GM23338 (cell line): ENCODE results near the gene GNAO1. TPM values are rescaled to one million over a fixed set of nuclear protein-coding genes. Genes with fewer than 3 reads are reported as not detected.

Source experiments
- ATAC-seq: fragments of 200-7000 bp; cut with Tn5 transposase; 3 replicates; pipeline ENCODE4 v1.9.1; 2020
- DNase-seq: peaks from one replicate; pipeline ENCODE4 v3.0.0-alpha.2; 2015; ENCODE audit warnings: low spot score
- H2AFZ ChIP-seq: fragments of 200-600 bp; sonication (generic); 2 replicates; pipeline ENCODE4 v1.8.0; 2016; ENCODE audit warnings: antibody characterized with exemption, mild to moderate bottlenecking, moderate library complexity
- H3F3A ChIP-seq: fragments of 200-600 bp; sonication (generic); replicated peaks from 2 replicates; pipeline ENCODE4 v1.8.0; 2017; ENCODE audit warnings: antibody characterized with exemption, mixed run types, low read depth
- H3K27ac ChIP-seq: fragments of 200-600 bp; sonication (generic); 2 replicates; pipeline ENCODE4 v1.6.1; 2016; ENCODE audit warnings: low read depth
- H3K27me3 ChIP-seq: fragments of 200-600 bp; sonication (generic); 2 replicates; pipeline ENCODE4 v1.8.0; 2016; ENCODE audit warnings: mild to moderate bottlenecking, mixed run types, moderate library complexity; ENCODE audit not compliant: insufficient read depth
- H3K36me3 ChIP-seq: fragments of 200-600 bp; sonication (generic); 2 replicates; pipeline ENCODE4 v1.8.0; 2016; ENCODE audit warnings: mild to moderate bottlenecking; ENCODE audit not compliant: insufficient read depth
- H3K4me1 ChIP-seq: fragments of 200-600 bp; sonication (generic); 2 replicates; pipeline ENCODE4 v1.8.0; 2016; ENCODE audit warnings: mild to moderate bottlenecking, moderate library complexity; ENCODE audit not compliant: insufficient read depth
- H3K4me2 ChIP-seq: fragments of 200-600 bp; sonication (generic); 2 replicates; pipeline ENCODE4 v1.7.1; 2017; ENCODE audit warnings: mixed run types
- H3K4me3 ChIP-seq: fragments of 200-600 bp; sonication (generic); 2 replicates; pipeline ENCODE4 v1.6.1; 2016; ENCODE audit warnings: mixed run types
- H3K79me2 ChIP-seq: fragments of 200-600 bp; sonication (generic); replicated peaks from 2 replicates; pipeline ENCODE4 v1.8.0; 2017; ENCODE audit warnings: mild to moderate bottlenecking; ENCODE audit not compliant: insufficient read depth
- H3K9me2 ChIP-seq: fragments of 200-600 bp; sonication (generic); 2 replicates; pipeline ENCODE4 v1.8.0; 2017; ENCODE audit not compliant: insufficient read depth
- H4K20me1 ChIP-seq: fragments of 200-600 bp; sonication (generic); replicated peaks from 2 replicates; pipeline ENCODE4 v1.8.0; 2017; ENCODE audit warnings: mild to moderate bottlenecking; ENCODE audit not compliant: insufficient read depth
- H3K27ac Mint-ChIP-seq: 2 replicates; pipeline ENCODE4 v1.8.0; 2020; ENCODE audit warnings: inconsistent platforms, mild to moderate bottlenecking, moderate library complexity, mixed read lengths
- H3K27me3 Mint-ChIP-seq: 3 replicates; pipeline ENCODE4 v1.8.0; 2022; ENCODE audit warnings: low read depth, mild to moderate bottlenecking, moderate library complexity, mixed read lengths, inconsistent platforms; ENCODE audit not compliant: insufficient read depth, poor library complexity
- H3K36me3 Mint-ChIP-seq: 3 replicates; pipeline ENCODE4 v1.8.0; 2021; ENCODE audit warnings: low read depth, mild to moderate bottlenecking, inconsistent platforms, moderate library complexity, mixed read lengths
- H3K4me1 Mint-ChIP-seq: 3 replicates; pipeline ENCODE4 v1.8.0; 2020; ENCODE audit warnings: mild to moderate bottlenecking, inconsistent platforms, mixed read lengths
- H3K4me3 Mint-ChIP-seq: 3 replicates; pipeline ENCODE4 v1.8.0; 2021; ENCODE audit warnings: moderate library complexity, mild to moderate bottlenecking, inconsistent platforms, mixed read lengths
- H3K9me3 Mint-ChIP-seq: 3 replicates; pipeline ENCODE4 v1.8.0; 2020; ENCODE audit warnings: moderate library complexity, mild to moderate bottlenecking, inconsistent platforms, mixed read lengths
- CREB1 ChIP-seq: fragments of 250-450 bp; sonication (Bioruptor Pico); IDR thresholded peaks from 2 replicates; pipeline ENCODE4 v1.5.0; 2020; ENCODE audit warnings: low read depth, mild to moderate bottlenecking, moderate library complexity
- EZH2 ChIP-seq: fragments of 200-600 bp; sonication (generic); IDR thresholded peaks from one replicate; pipeline ENCODE4 v1.8.0; 2017; ENCODE audit warnings: antibody characterized with exemption, mild to moderate bottlenecking, low read depth; ENCODE audit not compliant: unreplicated experiment
- EZH2phosphoT487 ChIP-seq: fragments of 200-600 bp; sonication (generic); IDR thresholded peaks from one replicate; pipeline ENCODE4 v1.8.1; 2018; ENCODE audit warnings: antibody characterized with exemption; ENCODE audit not compliant: unreplicated experiment
- JUNB ChIP-seq: IDR thresholded peaks from one replicate; pipeline ENCODE4 v1.6.1; 2016; ENCODE audit warnings: antibody characterized with exemption; ENCODE audit not compliant: unreplicated experiment
- NANOG ChIP-seq: IDR thresholded peaks from 2 replicates; pipeline ENCODE4 v1.6.1; 2016; ENCODE audit warnings: antibody characterized with exemption, borderline replicate concordance
- POLR2AphosphoS5 ChIP-seq: IDR thresholded peaks from 2 replicates; pipeline ENCODE4 v1.6.1; 2016; ENCODE audit warnings: antibody characterized with exemption, low read depth
- STAT1 ChIP-seq: IDR thresholded peaks from one replicate; pipeline ENCODE4 v1.6.1; 2016; ENCODE audit warnings: antibody characterized with exemption; ENCODE audit not compliant: unreplicated experiment
- ZNF114 ChIP-seq: fragments of 250-450 bp; sonication (Bioruptor Pico); IDR thresholded peaks from 2 replicates; pipeline ENCODE4 v1.5.0; 2020; ENCODE audit warnings: mild to moderate bottlenecking, moderate library complexity
- ZNF331 ChIP-seq: fragments of 250-450 bp; sonication (Bioruptor Pico); IDR thresholded peaks from 2 replicates; pipeline ENCODE4 v1.5.0; 2020; ENCODE audit warnings: low read depth, mild to moderate bottlenecking, moderate library complexity
- polyA plus RNA-seq: library from polyadenylated mRNA; unstranded; fragments of >200 nt; fragmentation: Nextera tagmentation; extraction: Ambion mirVana; gene quantifications from 2 replicates; pipeline ENCODE4 v1.2.1, GENCODE V29; 2016
- total RNA-seq: library from RNA; depleted of rRNA; stranded (reverse); fragments of >200 nt; shearing (Covaris generic); gene quantifications from 2 replicates; pipeline ENCODE4 v1.2.3, GENCODE V29; 2014
- TF ChIP-seq, protein P1 (sequence below): IDR thresholded peaks from 2 replicates; pipeline ENCODE4 v1.6.1; 2016; ENCODE audit warnings: antibody characterized with exemption
- TF ChIP-seq, protein P2 (sequence below): fragments of 250-450 bp; sonication (Bioruptor Pico); IDR thresholded peaks from 2 replicates; pipeline ENCODE4 v1.5.0; 2020; ENCODE audit warnings: mild to moderate bottlenecking, moderate library complexity
- TF ChIP-seq, protein P3 (sequence below), 2 experiments: fragments of 200-600 bp in 1 of 2; sonication (generic) in 1 of 2; conservative IDR thresholded peaks; 2 replicates each; pipeline versions ENCODE4 v1.5.1 to v1.6.1; 2016 to 2017; ENCODE audit warnings: antibody characterized with exemption in 2 of 2, low read depth in 2 of 2, mild to moderate bottlenecking in 2 of 2, moderate library complexity in 1 of 2
- TF ChIP-seq, protein P4 (sequence below): IDR thresholded peaks from one replicate; pipeline ENCODE4 v1.6.1; 2018; ENCODE audit warnings: antibody characterized with exemption; ENCODE audit not compliant: unreplicated experiment

The GNAO1 gene
- total and polyA plus RNA-seq, 2 experiments from 2014 or later = 6.5 to 24.8 TPM

DNA sequence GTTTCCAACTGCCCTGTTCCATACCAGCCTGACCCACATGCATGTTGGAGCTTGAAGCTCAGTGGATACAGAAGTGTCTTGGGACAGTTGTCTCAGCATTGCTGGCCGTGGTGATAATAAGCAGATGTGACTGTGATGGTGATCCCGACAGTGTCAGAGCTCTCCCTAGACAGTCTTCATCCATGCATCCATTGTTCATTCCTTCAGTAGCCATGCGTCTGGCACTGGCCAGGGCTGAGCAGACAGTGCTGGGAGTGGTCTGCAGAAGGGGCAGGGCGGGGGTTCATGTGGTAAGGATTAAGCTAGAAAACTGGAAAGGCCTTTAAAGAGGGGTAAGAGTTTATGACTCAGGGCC, 68.1 kb downstream of the GNAO1 start:
- Mint-ChIP-seq H3K4me1 (peaks cover 15% of the 10 kb centered on the region), H3K27me3 (peaks cover 8% of the 10 kb centered on the region), H3K27ac (no peak overlapping the region), H3K36me3 (peaks cover 4% of the 10 kb centered on the region; the same call in 1 of the 3 replicates), H3K9me3 (no peaks in the 10 kb centered on the region; the same call in 2 of the 3 replicates), H3K4me3 (no peak overlapping the region)
- H3K36me3 ChIP-seq = no peaks in the 10 kb centered on the region
- H3K9me2 ChIP-seq = peaks cover 5% of the 10 kb centered on the region; the same call in 1 of the 2 replicates
- no peaks in the 10 kb centered on the region for H3K4me1 ChIP-seq
- H3K4me2 ChIP-seq = no peak overlapping the region
- H3K4me3 ChIP-seq = no peak overlapping the region
- no peak for TF ChIP-seq NANOG
- TF ChIP-seq, protein P1, sequence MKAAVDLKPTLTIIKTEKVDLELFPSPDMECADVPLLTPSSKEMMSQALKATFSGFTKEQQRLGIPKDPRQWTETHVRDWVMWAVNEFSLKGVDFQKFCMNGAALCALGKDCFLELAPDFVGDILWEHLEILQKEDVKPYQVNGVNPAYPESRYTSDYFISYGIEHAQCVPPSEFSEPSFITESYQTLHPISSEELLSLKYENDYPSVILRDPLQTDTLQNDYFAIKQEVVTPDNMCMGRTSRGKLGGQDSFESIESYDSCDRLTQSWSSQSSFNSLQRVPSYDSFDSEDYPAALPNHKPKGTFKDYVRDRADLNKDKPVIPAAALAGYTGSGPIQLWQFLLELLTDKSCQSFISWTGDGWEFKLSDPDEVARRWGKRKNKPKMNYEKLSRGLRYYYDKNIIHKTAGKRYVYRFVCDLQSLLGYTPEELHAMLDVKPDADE = no peak
- TF ChIP-seq, protein P2, sequence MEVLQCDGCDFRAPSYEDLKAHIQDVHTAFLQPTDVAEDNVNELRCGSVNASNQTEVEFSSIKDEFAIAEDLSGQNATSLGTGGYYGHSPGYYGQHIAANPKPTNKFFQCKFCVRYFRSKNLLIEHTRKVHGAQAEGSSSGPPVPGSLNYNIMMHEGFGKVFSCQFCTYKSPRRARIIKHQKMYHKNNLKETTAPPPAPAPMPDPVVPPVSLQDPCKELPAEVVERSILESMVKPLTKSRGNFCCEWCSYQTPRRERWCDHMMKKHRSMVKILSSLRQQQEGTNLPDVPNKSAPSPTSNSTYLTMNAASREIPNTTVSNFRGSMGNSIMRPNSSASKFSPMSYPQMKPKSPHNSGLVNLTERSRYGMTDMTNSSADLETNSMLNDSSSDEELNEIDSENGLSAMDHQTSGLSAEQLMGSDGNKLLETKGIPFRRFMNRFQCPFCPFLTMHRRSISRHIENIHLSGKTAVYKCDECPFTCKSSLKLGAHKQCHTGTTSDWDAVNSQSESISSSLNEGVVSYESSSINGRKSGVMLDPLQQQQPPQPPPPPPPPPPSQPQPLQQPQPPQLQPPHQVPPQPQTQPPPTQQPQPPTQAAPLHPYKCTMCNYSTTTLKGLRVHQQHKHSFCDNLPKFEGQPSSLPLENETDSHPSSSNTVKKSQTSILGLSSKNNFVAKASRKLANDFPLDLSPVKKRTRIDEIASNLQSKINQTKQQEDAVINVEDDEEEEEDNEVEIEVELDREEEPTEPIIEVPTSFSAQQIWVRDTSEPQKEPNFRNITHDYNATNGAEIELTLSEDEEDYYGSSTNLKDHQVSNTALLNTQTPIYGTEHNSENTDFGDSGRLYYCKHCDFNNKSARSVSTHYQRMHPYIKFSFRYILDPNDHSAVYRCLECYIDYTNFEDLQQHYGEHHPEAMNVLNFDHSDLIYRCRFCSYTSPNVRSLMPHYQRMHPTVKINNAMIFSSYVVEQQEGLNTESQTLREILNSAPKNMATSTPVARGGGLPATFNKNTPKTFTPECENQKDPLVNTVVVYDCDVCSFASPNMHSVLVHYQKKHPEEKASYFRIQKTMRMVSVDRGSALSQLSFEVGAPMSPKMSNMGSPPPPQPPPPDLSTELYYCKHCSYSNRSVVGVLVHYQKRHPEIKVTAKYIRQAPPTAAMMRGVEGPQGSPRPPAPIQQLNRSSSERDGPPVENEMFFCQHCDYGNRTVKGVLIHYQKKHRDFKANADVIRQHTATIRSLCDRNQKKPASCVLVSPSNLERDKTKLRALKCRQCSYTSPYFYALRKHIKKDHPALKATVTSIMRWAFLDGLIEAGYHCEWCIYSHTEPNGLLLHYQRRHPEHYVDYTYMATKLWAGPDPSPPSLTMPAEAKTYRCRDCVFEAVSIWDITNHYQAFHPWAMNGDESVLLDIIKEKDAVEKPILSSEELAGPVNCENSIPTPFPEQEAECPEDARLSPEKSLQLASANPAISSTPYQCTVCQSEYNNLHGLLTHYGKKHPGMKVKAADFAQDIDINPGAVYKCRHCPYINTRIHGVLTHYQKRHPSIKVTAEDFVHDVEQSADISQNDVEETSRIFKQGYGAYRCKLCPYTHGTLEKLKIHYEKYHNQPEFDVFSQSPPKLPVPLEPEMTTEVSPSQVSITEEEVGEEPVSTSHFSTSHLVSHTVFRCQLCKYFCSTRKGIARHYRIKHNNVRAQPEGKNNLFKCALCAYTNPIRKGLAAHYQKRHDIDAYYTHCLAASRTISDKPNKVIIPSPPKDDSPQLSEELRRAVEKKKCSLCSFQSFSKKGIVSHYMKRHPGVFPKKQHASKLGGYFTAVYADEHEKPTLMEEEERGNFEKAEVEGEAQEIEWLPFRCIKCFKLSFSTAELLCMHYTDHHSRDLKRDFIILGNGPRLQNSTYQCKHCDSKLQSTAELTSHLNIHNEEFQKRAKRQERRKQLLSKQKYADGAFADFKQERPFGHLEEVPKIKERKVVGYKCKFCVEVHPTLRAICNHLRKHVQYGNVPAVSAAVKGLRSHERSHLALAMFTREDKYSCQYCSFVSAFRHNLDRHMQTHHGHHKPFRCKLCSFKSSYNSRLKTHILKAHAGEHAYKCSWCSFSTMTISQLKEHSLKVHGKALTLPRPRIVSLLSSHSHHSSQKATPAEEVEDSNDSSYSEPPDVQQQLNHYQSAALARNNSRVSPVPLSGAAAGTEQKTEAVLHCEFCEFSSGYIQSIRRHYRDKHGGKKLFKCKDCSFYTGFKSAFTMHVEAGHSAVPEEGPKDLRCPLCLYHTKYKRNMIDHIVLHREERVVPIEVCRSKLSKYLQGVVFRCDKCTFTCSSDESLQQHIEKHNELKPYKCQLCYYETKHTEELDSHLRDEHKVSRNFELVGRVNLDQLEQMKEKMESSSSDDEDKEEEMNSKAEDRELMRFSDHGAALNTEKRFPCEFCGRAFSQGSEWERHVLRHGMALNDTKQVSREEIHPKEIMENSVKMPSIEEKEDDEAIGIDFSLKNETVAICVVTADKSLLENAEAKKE (CRISPR knock-in tag) = no peak
- no peak for TF ChIP-seq ZNF114 (CRISPR knock-in tag)
- TF ChIP-seq JUNB = no peak
- TF ChIP-seq, protein P3, sequence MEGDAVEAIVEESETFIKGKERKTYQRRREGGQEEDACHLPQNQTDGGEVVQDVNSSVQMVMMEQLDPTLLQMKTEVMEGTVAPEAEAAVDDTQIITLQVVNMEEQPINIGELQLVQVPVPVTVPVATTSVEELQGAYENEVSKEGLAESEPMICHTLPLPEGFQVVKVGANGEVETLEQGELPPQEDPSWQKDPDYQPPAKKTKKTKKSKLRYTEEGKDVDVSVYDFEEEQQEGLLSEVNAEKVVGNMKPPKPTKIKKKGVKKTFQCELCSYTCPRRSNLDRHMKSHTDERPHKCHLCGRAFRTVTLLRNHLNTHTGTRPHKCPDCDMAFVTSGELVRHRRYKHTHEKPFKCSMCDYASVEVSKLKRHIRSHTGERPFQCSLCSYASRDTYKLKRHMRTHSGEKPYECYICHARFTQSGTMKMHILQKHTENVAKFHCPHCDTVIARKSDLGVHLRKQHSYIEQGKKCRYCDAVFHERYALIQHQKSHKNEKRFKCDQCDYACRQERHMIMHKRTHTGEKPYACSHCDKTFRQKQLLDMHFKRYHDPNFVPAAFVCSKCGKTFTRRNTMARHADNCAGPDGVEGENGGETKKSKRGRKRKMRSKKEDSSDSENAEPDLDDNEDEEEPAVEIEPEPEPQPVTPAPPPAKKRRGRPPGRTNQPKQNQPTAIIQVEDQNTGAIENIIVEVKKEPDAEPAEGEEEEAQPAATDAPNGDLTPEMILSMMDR (conservative IDR thresholded peaks at IDR 0.05; ENCODE audit: low read depth in 2 of 2) = no peak
- TF ChIP-seq EZH2 = no peak
- TF ChIP-seq ZNF331 (CRISPR knock-in tag) = no peak
- TF ChIP-seq, protein P4, sequence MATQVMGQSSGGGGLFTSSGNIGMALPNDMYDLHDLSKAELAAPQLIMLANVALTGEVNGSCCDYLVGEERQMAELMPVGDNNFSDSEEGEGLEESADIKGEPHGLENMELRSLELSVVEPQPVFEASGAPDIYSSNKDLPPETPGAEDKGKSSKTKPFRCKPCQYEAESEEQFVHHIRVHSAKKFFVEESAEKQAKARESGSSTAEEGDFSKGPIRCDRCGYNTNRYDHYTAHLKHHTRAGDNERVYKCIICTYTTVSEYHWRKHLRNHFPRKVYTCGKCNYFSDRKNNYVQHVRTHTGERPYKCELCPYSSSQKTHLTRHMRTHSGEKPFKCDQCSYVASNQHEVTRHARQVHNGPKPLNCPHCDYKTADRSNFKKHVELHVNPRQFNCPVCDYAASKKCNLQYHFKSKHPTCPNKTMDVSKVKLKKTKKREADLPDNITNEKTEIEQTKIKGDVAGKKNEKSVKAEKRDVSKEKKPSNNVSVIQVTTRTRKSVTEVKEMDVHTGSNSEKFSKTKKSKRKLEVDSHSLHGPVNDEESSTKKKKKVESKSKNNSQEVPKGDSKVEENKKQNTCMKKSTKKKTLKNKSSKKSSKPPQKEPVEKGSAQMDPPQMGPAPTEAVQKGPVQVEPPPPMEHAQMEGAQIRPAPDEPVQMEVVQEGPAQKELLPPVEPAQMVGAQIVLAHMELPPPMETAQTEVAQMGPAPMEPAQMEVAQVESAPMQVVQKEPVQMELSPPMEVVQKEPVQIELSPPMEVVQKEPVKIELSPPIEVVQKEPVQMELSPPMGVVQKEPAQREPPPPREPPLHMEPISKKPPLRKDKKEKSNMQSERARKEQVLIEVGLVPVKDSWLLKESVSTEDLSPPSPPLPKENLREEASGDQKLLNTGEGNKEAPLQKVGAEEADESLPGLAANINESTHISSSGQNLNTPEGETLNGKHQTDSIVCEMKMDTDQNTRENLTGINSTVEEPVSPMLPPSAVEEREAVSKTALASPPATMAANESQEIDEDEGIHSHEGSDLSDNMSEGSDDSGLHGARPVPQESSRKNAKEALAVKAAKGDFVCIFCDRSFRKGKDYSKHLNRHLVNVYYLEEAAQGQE = no peak
- TF ChIP-seq CREB1 (CRISPR knock-in tag) = no peak
- TF ChIP-seq STAT1 = no peak
- TF ChIP-seq POLR2AphosphoS5 = no peak
- TF ChIP-seq EZH2phosphoT487 = no peak
- no peaks in the 10 kb centered on the region for H3K79me2 ChIP-seq
- no peaks in the 10 kb centered on the region for H3F3A ChIP-seq
- no peak overlapping the region for H2AFZ ChIP-seq
- H4K20me1 ChIP-seq = no peaks in the 10 kb centered on the region; the same call in 1 of the 2 replicates
- H3K27ac ChIP-seq = no peak overlapping the region
- ATAC-seq (no peak), DNase-seq (no peak)
- no peaks in the 10 kb centered on the region for H3K27me3 ChIP-seq
